ENCODE results near the gene ORM2. TPM values are rescaled to one million over a fixed set of nuclear protein-coding genes. Genes with fewer than 3 reads are reported as not detected.

The ORM2 gene
- polyA plus RNA-seq, 3 donors from 2014 or later: not detected

GRCh38 chr9:114364134-114365041, 34.7 kb downstream of the ORM2 start:
- H3K36me3 Mint-ChIP-seq: peaks cover 42 to 64% (median 57%) of the 10 kb centered on the region in 3 donors
- peak; percentile 47 to 64 (median 61) for DNase-seq
- peak overlapping the region; percentile 90 to 99 (median 98) for H3K27ac Mint-ChIP-seq
- H3K9me3 Mint-ChIP-seq: no peaks in the 10 kb centered on the region
- H3K27me3 Mint-ChIP-seq (ENCODE audit: low read depth in 3 of 3): peaks cover 37 to 57% (median 42%) of the 10 kb centered on the region in 3 donors
- peaks cover 91 to 93% of the 10 kb centered on the region in 2 donors for H3K4me1 Mint-ChIP-seq
- H3K4me3 Mint-ChIP-seq: peak overlapping the region; percentile 57 to 75 (median 74)

GRCh38 chr9:114365194-114365593, 35.5 kb downstream of the ORM2 start:
- Mint-ChIP-seq H3K4me1 (peaks cover 93 to 95% of the 10 kb centered on the region in 2 donors), H3K9me3 (peaks cover 0 to 4% (median 0%) of the 10 kb centered on the region in 6 donors), H3K27ac (peak overlapping the region; percentile 90 to 99 (median 98)), H3K36me3 (peaks cover 41 to 58% (median 51%) of the 10 kb centered on the region in 3 donors), H3K27me3 (ENCODE audit: low read depth in 3 of 3) (peaks cover 45 to 65% (median 48%) of the 10 kb centered on the region in 3 donors), H3K4me3 (peak overlapping the region in 3 of 5 donors; percentile 57 to 75 (median 75))
- no peak for DNase-seq

GRCh38 chr9:114366334-114367128, 36.9 kb downstream of the ORM2 start:
- peaks cover 29 to 51% (median 41%) of the 10 kb centered on the region in 3 donors for H3K36me3 Mint-ChIP-seq
- peak overlapping the region; percentile 63 to 89 (median 74) for H3K4me3 Mint-ChIP-seq
- H3K27me3 Mint-ChIP-seq (ENCODE audit: low read depth in 3 of 3): peaks cover 50 to 72% (median 58%) of the 10 kb centered on the region in 3 donors
- H3K27ac Mint-ChIP-seq: peak overlapping the region; percentile 90 to 100 (median 94)
- peaks cover 92 to 93% of the 10 kb centered on the region in 2 donors for H3K4me1 Mint-ChIP-seq
- H3K9me3 Mint-ChIP-seq: peaks cover 0 to 4% (median 0%) of the 10 kb centered on the region in 6 donors
- peak; percentile 82 to 90 (median 88) for DNase-seq

DNA sequence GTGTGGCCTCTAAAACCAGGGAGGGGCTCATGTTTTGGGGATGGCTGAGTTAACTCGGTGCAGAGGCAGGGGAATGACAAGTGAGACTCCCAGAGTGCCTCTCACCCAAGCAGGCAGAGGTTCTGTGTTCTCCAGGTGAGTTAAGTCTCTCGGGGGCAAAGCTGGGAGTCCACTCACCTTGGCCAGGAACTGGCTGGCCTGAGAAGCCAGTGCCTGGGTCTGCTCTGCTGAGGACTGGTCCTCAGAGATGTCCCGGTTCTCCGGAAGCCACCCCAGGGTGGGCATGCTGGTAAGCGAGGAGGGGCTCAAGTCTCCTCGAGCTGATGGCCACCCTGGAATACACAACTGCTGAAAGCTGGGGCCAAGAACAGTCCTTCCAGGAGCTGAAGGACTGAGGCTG, 37.7 kb downstream of the ORM2 start:
- Mint-ChIP-seq H3K27me3 (ENCODE audit: low read depth in 3 of 3) (peaks cover 57 to 80% (median 63%) of the 10 kb centered on the region in 3 donors), H3K27ac (peak overlapping the region; percentile 90 to 100 (median 94)), H3K36me3 (peaks cover 33 to 54% (median 38%) of the 10 kb centered on the region in 3 donors), H3K4me1 (peaks cover 94 to 98% of the 10 kb centered on the region in 2 donors), H3K9me3 (peaks cover 0 to 4% (median 0%) of the 10 kb centered on the region in 6 donors), H3K4me3 (peak overlapping the region; percentile 63 to 89 (median 74))
- peak in 1 of 3 donors; percentile 26 for DNase-seq

GRCh38 chr9:114367772-114368569, 38.3 kb downstream of the ORM2 start:
- peak; percentile 49 to 69 (median 68) for DNase-seq
- Mint-ChIP-seq H3K4me3 (peak overlapping the region; percentile 50 to 89 (median 63)), H3K27me3 (ENCODE audit: low read depth in 3 of 3) (peaks cover 59 to 82% (median 69%) of the 10 kb centered on the region in 3 donors), H3K9me3 (peaks cover 0 to 4% (median 0%) of the 10 kb centered on the region in 6 donors), H3K36me3 (peaks cover 30 to 51% (median 36%) of the 10 kb centered on the region in 3 donors), H3K27ac (peak overlapping the region; percentile 90 to 100 (median 94)), H3K4me1 (peaks cover 95 to 98% of the 10 kb centered on the region in 2 donors)

GRCh38 chr9:114369216-114370130, 39.8 kb downstream of the ORM2 start:
- peaks cover 94 to 96% of the 10 kb centered on the region in 2 donors for H3K4me1 Mint-ChIP-seq
- H3K4me3 Mint-ChIP-seq: peak overlapping the region; percentile 29 to 66 (median 57)
- peak; percentile 92 to 94 (median 94) for DNase-seq
- peaks cover 22 to 47% (median 30%) of the 10 kb centered on the region in 3 donors for H3K36me3 Mint-ChIP-seq
- H3K9me3 Mint-ChIP-seq: peaks cover 0 to 4% (median 0%) of the 10 kb centered on the region in 6 donors
- H3K27me3 Mint-ChIP-seq (ENCODE audit: low read depth in 3 of 3): peaks cover 58 to 84% (median 67%) of the 10 kb centered on the region in 3 donors
- peak overlapping the region; percentile 90 to 97 (median 94) for H3K27ac Mint-ChIP-seq

- H3K4me3 Mint-ChIP-seq: peak overlapping the region; percentile 31 to 85 (median 75)
- H3K9me3 Mint-ChIP-seq: peaks cover 0 to 4% (median 0%) of the 10 kb centered on the region in 6 donors
- peaks cover 59 to 86% (median 69%) of the 10 kb centered on the region in 3 donors for H3K27me3 Mint-ChIP-seq (ENCODE audit: low read depth in 3 of 3)
- peaks cover 95 to 96% of the 10 kb centered on the region in 2 donors for H3K4me1 Mint-ChIP-seq
- peak overlapping the region; percentile 90 to 97 (median 94) for H3K27ac Mint-ChIP-seq
- peak in 1 of 3 donors; percentile 25 for DNase-seq
- H3K36me3 Mint-ChIP-seq: peaks cover 24 to 51% (median 34%) of the 10 kb centered on the region in 3 donors
These were observed 40.7 kb downstream of the ORM2 start for GRCh38 chr9:114370251-114370967.

DNA sequence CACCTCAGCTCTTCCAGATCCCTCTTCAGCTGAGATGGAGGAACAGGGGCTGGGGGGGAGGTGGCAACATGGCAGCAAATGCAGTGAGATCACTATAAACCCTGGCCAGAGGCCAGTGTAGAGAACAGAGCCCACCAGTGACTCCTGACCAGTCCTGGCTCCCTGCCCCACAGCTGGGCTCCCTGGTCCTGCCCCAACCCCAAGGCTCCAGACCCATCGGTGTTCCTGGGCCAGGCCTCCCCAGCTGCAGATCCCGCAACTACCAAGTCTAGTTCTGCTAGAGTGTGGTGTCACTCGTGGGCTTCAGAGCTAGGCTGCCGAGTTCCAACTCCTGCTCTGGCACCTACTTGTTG, 41.3 kb downstream of the ORM2 start:
- Mint-ChIP-seq H3K9me3 (peaks cover 0 to 4% (median 0%) of the 10 kb centered on the region in 6 donors), H3K4me1 (peaks cover 96% of the 10 kb centered on the region in 2 donors), H3K27me3 (ENCODE audit: low read depth in 3 of 3) (peaks cover 60 to 87% (median 74%) of the 10 kb centered on the region in 3 donors), H3K27ac (peak overlapping the region; percentile 90 to 97 (median 94)), H3K4me3 (peak overlapping the region; percentile 71 to 85 (median 81)), H3K36me3 (peaks cover 27 to 52% (median 38%) of the 10 kb centered on the region in 3 donors)
- DNase-seq: peak in 1 of 3 donors; percentile 41

DNA sequence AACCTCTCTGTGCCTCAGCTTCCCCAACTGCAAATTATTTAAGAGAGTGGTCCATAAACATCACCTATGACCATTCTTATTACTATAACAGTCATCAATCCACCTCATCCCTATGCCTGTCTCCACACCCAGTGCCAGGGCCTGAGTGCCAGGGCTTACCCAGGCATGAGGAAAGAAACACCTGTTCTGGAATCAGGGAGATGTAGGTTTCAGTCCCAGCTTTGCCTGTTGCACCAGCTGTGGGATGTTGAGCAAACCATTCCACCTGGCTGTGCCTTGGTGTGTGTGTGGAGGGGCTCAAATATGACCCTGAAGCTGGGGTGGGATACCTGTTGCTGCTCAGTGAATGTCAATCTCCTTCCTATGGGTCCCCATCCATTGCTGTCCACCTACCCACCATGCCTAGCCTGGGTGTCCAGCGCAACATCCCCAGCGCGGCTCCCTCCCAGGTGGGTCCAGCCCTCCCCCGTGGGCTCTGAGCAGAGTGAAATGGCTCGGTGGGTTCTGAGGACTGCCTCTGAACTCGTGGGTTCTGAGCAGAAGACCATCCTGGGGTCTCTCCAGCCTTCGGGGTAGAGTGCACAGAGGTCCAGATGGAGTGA, 41.8 kb downstream of the ORM2 start:
- H3K9me3 Mint-ChIP-seq: peaks cover 0 to 4% (median 0%) of the 10 kb centered on the region in 6 donors
- H3K27ac Mint-ChIP-seq: peak overlapping the region; percentile 90 to 97 (median 94)
- H3K4me3 Mint-ChIP-seq: peak overlapping the region; percentile 71 to 85 (median 81)
- H3K4me1 Mint-ChIP-seq: peaks cover 93% of the 10 kb centered on the region in 2 donors
- H3K27me3 Mint-ChIP-seq (ENCODE audit: low read depth in 3 of 3): peaks cover 56 to 85% (median 75%) of the 10 kb centered on the region in 3 donors
- peak in 1 of 3 donors; percentile 22 for DNase-seq
- peaks cover 27 to 54% (median 40%) of the 10 kb centered on the region in 3 donors for H3K36me3 Mint-ChIP-seq

DNA sequence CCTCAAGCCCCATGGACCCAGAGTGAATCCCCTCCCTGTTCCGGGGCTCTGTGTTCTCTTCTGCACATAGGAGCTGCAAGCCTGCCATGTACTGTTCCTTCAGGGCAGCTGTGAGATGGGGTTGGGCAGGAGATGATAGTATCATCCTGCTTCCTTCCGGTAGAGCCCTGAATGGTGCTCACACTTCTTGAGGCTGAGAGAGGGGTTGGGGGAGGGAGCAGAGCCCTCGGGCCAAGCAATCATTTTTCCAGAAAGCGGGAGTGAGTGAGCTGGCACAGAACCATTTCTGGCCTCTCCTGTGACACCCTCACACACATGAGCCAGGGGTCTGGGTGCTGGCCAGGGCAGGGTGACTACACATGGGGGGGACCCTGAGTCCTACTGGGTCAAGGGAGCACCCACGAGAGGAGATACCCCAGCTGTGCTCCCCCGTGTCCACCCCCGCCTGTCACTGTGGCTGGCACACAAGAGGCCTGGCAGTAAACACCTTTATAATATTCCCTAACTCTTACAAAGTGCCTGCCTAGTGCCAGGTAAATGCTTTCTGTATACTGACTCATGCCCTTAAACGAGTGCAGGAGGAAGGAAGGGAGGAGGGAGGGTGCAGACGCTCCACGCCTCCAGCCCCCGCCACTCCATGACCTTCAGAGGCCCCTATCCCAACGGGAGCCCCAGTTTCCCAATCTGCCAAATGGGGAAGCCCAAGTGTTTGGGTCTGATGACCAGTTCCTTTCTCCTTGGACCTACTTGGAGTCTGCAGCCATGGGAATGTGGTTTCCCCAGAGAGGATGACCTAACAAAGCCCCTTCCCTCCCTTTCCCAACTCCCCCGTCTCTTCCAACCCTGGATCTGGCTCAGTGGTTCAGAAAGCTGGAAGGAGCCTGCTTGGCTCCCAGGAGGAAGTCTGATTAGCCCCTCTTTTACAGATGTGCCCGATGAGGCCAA, 42.6 kb downstream of the ORM2 start:
- Mint-ChIP-seq H3K4me1 (peaks cover 93% of the 10 kb centered on the region in 2 donors), H3K36me3 (peaks cover 22 to 54% (median 36%) of the 10 kb centered on the region in 3 donors), H3K27ac (peak overlapping the region; percentile 90 to 97 (median 94))

More for the DNA sequence above, 42.6 kb downstream of the ORM2 start:
- peak overlapping the region; percentile 71 to 85 (median 81) for H3K4me3 Mint-ChIP-seq
- H3K27me3 Mint-ChIP-seq (ENCODE audit: low read depth in 3 of 3): peaks cover 52 to 83% (median 76%) of the 10 kb centered on the region in 3 donors
- peak; percentile 73 to 80 (median 80) for DNase-seq
- peaks cover 0 to 4% (median 0%) of the 10 kb centered on the region in 6 donors for H3K9me3 Mint-ChIP-seq

Data from immature natural killer cell (primary cell).